Tibial nerve (tissue), 4 donors: ENCODE measurements around the gene CXCL17. TPM values are rescaled to one million over a fixed set of nuclear protein-coding genes. Genes with fewer than 3 reads are reported as not detected.
"Not testable (repeated sequence)": the region's sequence is repeated elsewhere in the genome, so short reads cannot be mapped to it uniquely, and the experiment has no call there.

ENCODE experiments used
- DNase-seq, 2 donors: peaks; one replicate each; pipeline ENCODE4 v3.0.0-alpha.2; 2019; ENCODE audit warnings: low spot score in 2 of 2
- H3K27ac ChIP-seq, 4 donors: fragments of 200-600 bp; sonication (generic) in 3 of 4; one replicate each; pipeline ENCODE4 v1.5.1; 2017 to 2019; ENCODE audit warnings: mild to moderate bottlenecking in 1 of 4
- H3K27me3 ChIP-seq, 2 donors: fragments of 200-600 bp; sonication (generic) in 1 of 2; one replicate each; pipeline versions ENCODE4 v1.5.1 to v1.6.0; 2017 to 2019
- H3K36me3 ChIP-seq, 3 donors: fragments of 200-600 bp; sonication (generic); one replicate each; pipeline ENCODE4 v1.5.1; 2018 to 2019
- H3K4me1 ChIP-seq, 4 donors: fragments of 200-600 bp; sonication (generic) in 3 of 4; one replicate each; pipeline ENCODE4 v1.5.1; 2017 to 2019
- H3K4me3 ChIP-seq, 4 donors: fragments of 200-600 bp; sonication (generic) in 3 of 4; one replicate each; pipeline ENCODE4 v1.5.1; 2017 to 2019; ENCODE audit warnings: mild to moderate bottlenecking in 1 of 4, moderate library complexity in 1 of 4
- H3K9me3 ChIP-seq, 4 donors: fragments of 200-600 bp; sonication (generic) in 3 of 4; one replicate each; pipeline ENCODE4 v1.5.1; 2017 to 2019
- CTCF ChIP-seq, 5 experiments: fragments of 200-600 bp in 3 of 5; fragments of 450-650 bp in 2 of 5; sonication (generic) in 3 of 5; IDR thresholded peaks; one replicate each; pipeline ENCODE4 v1.5.1; 2016 to 2019; ENCODE audit warnings: antibody characterized with exemption in 5 of 5, mild to moderate bottlenecking in 3 of 5, moderate library complexity in 2 of 5
- EP300 ChIP-seq, 2 donors: sonication (generic); formaldehyde crosslinking; IDR thresholded peaks; one replicate each; pipeline ENCODE4 v1.6.1; 2017; ENCODE audit warnings: antibody characterized with exemption in 2 of 2, mild to moderate bottlenecking in 1 of 2
- POLR2A ChIP-seq, 2 donors: fragments of 450-650 bp; IDR thresholded peaks; one replicate each; pipeline ENCODE4 v1.6.1; 2017; ENCODE audit warnings: antibody characterized with exemption in 2 of 2, mild to moderate bottlenecking in 2 of 2, moderate library complexity in 2 of 2
- WGBS, 2 donors: methylation state at CpG; one replicate each; pipeline ENCODE4 v1.1.5; 2018; 5-methylcytosine and 5-hydroxymethylcytosine counted together
- total RNA-seq, 4 donors: library from RNA; depleted of rRNA; stranded (reverse); fragments of >200 nt; gene quantifications; one replicate each; pipeline ENCODE4 v1.1.0, GENCODE V29; 2016

Gene CXCL17
- total RNA-seq, 4 donors from 2014 or later, result not detected

GRCh38 chr19:42465827-42466280, 23.1 kb upstream of the CXCL17 start:
- Histone ChIP-seq H3K4me3 (no peak overlapping the region), H3K36me3 (no peaks in the 10 kb centered on the region), H3K9me3 (no peaks in the 10 kb centered on the region), H3K27ac (peak overlapping the region in 1 of 4 donors; percentile 4), H3K4me1 (peaks cover 0 to 50% (median 5%) of the 10 kb centered on the region in 4 donors), H3K27me3 (no peaks in the 10 kb centered on the region)
- TF ChIP-seq CTCF (IDR thresholded peaks at IDR 0.05) (no peak), EP300 (IDR thresholded peaks at IDR 0.05) (no peak), POLR2A (IDR thresholded peaks at IDR 0.05) (no peak)
- 77 to 89% methylated on average over 5 of the region's 5 CpGs for WGBS, 2 donors
- DNase-seq, result no peak

- WGBS, 2 donors, result 21 to 31% methylated on average over 4 of the region's 4 CpGs
- H3K4me1 ChIP-seq, result peaks cover 0 to 34% (median 5%) of the 10 kb centered on the region in 4 donors
- no peaks in the 10 kb centered on the region for H3K27me3 ChIP-seq
- H3K4me3 ChIP-seq, result no peak overlapping the region
- H3K36me3 ChIP-seq, result no peaks in the 10 kb centered on the region
- peak overlapping the region; percentile 50 to 84 (median 74) for H3K27ac ChIP-seq
- no peak for TF ChIP-seq CTCF (IDR thresholded peaks at IDR 0.05)
- peak; percentile 21 to 65 for TF ChIP-seq EP300 (IDR thresholded peaks at IDR 0.05)
- DNase-seq, result no peak
- H3K9me3 ChIP-seq, result no peaks in the 10 kb centered on the region
Observed at GRCh38 chr19:42461700-42462324, 19.1 kb upstream of the CXCL17 start.

GRCh38 chr19:42461231-42461630, 18.5 kb upstream of the CXCL17 start:
- Histone ChIP-seq H3K27ac (peak overlapping the region in 2 of 4 donors; percentile 80 to 84), H3K4me1 (peaks cover 0 to 29% (median 5%) of the 10 kb centered on the region in 4 donors)
- H3K9me3 ChIP-seq, H3K27me3 ChIP-seq, DNase-seq, H3K36me3 ChIP-seq, H3K4me3 ChIP-seq: not testable (repeated sequence)
- 70 to 71% methylated on average over 8 of the region's 8 CpGs for WGBS, 2 donors

GRCh38 chr19:42459926-42460325, 17.2 kb upstream of the CXCL17 start:
- DNase-seq, result no peak
- TF ChIP-seq CTCF (IDR thresholded peaks at IDR 0.05) (no peak), POLR2A (IDR thresholded peaks at IDR 0.05) (no peak), EP300 (IDR thresholded peaks at IDR 0.05) (no peak)
- Histone ChIP-seq H3K36me3 (no peaks in the 10 kb centered on the region), H3K9me3 (no peaks in the 10 kb centered on the region), H3K4me3 (no peak overlapping the region), H3K4me1 (peaks cover 0 to 32% (median 5%) of the 10 kb centered on the region in 4 donors), H3K27ac (peak overlapping the region in 1 of 4 donors; percentile 1), H3K27me3 (no peaks in the 10 kb centered on the region)
- WGBS, 2 donors, result 72 to 83% methylated on average over 2 of the region's 2 CpGs

- Histone ChIP-seq H3K27ac (no peak overlapping the region), H3K9me3 (no peaks in the 10 kb centered on the region), H3K27me3 (no peaks in the 10 kb centered on the region), H3K4me3 (no peak overlapping the region), H3K4me1 (peaks cover 0 to 12% (median 0%) of the 10 kb centered on the region in 4 donors), H3K36me3 (no peaks in the 10 kb centered on the region)
- TF ChIP-seq EP300 (IDR thresholded peaks at IDR 0.05), result no peak
- no peak for TF ChIP-seq CTCF (IDR thresholded peaks at IDR 0.05)
- TF ChIP-seq POLR2A (IDR thresholded peaks at IDR 0.05), result no peak
- WGBS, 2 donors, result 84 to 94% methylated on average over 1 of the region's 1 CpG
- no peak for DNase-seq
Observed at GRCh38 chr19:42455621-42456081, 12.9 kb upstream of the CXCL17 start.
